Measurements from ENCODE around the gene F8A1. TPM values are rescaled to one million over a fixed set of nuclear protein-coding genes. Genes with fewer than 3 reads are reported as not detected.
"Not testable (repeated sequence)": the region's sequence is repeated elsewhere in the genome, so short reads cannot be mapped to it uniquely, and the experiment has no call there.

F8A1 gene
- total RNA-seq, 1 donor from 2014 or later: 18.3 TPM

DNA sequence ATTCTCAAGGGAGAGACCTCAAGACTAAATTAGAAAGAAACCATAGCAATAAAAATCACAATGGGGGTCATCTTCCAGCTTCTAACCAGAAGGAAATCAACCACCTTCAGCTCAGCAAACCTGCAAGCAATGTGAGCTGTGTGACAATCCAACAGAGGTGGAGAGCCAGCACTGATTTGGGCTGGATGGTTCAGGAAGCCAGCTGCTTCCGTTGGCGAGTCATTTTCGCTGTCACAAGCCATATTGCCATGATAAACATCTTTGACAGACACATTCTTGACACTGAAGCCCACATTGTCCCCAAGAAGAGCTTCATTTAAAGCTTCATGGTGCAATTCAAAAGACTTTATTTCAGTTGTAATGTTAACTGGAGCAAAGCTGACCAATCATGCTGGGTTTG is 22.7 kb downstream of the F8A1 start:
- Mint-ChIP-seq H3K4me3 (ENCODE audit: unreplicated experiment) (no peak overlapping the region), H3K9me3 (ENCODE audit: unreplicated experiment) (peaks cover 3% of the 10 kb centered on the region)

DNA sequence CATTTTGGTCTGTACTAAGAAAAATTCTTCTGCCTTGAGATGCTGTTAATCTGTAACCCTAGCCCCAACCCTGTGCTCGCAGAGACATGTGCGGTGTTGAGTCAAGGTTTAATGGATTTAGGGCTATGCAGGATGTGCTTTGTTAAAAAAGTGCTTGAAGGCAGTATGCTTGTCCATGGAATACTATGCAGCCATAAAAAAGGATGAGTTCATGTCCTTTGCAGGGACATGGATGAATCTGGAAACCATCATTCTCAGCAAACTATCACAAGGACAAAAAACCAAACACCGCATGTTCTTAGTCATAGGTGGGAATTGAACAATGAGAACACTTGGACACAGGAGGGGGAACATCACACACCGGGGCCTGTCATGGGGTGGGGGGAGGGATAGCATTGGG is 23.9 kb downstream of the F8A1 start:
- H3K4me1 Mint-ChIP-seq (ENCODE audit: low read depth, unreplicated experiment); H3K36me3 Mint-ChIP-seq (ENCODE audit: unreplicated experiment); H3K4me3 Mint-ChIP-seq (ENCODE audit: unreplicated experiment); H3K27ac Mint-ChIP-seq (ENCODE audit: unreplicated experiment); DNase-seq; H3K9me3 Mint-ChIP-seq (ENCODE audit: unreplicated experiment); H3K27me3 Mint-ChIP-seq (ENCODE audit: unreplicated experiment): not testable (repeated sequence)

More for the DNA sequence above, 22.7 kb downstream of the F8A1 start:
- H3K27me3 Mint-ChIP-seq (ENCODE audit: unreplicated experiment): peaks cover 1% of the 10 kb centered on the region
- H3K36me3 Mint-ChIP-seq (ENCODE audit: unreplicated experiment): no peaks in the 10 kb centered on the region
- no peak overlapping the region for H3K27ac Mint-ChIP-seq (ENCODE audit: unreplicated experiment)
- TF ChIP-seq, protein P1, sequence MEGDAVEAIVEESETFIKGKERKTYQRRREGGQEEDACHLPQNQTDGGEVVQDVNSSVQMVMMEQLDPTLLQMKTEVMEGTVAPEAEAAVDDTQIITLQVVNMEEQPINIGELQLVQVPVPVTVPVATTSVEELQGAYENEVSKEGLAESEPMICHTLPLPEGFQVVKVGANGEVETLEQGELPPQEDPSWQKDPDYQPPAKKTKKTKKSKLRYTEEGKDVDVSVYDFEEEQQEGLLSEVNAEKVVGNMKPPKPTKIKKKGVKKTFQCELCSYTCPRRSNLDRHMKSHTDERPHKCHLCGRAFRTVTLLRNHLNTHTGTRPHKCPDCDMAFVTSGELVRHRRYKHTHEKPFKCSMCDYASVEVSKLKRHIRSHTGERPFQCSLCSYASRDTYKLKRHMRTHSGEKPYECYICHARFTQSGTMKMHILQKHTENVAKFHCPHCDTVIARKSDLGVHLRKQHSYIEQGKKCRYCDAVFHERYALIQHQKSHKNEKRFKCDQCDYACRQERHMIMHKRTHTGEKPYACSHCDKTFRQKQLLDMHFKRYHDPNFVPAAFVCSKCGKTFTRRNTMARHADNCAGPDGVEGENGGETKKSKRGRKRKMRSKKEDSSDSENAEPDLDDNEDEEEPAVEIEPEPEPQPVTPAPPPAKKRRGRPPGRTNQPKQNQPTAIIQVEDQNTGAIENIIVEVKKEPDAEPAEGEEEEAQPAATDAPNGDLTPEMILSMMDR (IDR thresholded peaks at IDR 0.05; ENCODE audit: partially characterized antibody, unreplicated experiment): no peak
- no peak for DNase-seq
- H3K4me1 Mint-ChIP-seq (ENCODE audit: low read depth, unreplicated experiment): no peaks in the 10 kb centered on the region

DNA sequence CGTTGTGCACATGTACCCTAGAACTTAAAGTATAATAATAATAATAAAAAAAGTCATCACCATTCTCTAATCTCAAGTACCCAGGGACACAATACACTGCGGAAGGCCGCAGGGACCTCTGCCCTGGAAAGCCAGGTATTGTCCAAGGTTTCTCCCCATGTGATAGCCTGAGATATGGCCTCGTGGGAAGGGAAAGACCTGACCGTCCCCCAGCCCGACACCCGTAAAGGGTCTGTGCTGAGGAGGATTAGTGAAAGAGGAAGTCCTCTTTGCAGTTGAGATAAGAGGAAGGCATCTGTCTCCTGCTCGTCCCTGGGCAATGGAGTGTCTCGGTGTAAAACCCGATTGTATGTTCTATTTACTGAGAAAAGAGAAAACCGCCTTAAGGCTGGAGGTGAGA is 24.4 kb downstream of the F8A1 start:
- not testable (repeated sequence) for DNase-seq; H3K4me3 Mint-ChIP-seq (ENCODE audit: unreplicated experiment); H3K27ac Mint-ChIP-seq (ENCODE audit: unreplicated experiment); H3K9me3 Mint-ChIP-seq (ENCODE audit: unreplicated experiment); H3K4me1 Mint-ChIP-seq (ENCODE audit: low read depth, unreplicated experiment); H3K36me3 Mint-ChIP-seq (ENCODE audit: unreplicated experiment); H3K27me3 Mint-ChIP-seq (ENCODE audit: unreplicated experiment)

DNA sequence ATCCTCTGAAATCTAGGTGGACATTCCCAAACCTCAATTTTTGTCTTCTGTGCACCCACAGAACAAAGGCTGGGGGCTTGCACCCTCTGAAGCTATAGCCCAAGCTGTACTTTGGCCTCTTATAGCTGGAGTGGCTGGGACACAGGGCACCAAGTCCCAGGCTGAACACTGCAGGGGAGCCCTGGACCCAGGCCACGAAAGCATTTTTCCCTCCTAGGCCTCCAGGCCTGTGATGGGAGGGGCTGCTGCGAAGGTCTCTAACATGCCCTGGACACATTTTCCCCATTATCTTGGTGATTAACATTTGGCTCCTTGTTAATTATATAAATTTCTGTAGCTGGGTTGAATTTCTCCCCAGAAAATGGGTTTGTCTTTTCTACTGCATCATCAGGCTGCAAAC is 27.9 kb downstream of the F8A1 start:
- Mint-ChIP-seq H3K9me3 (ENCODE audit: unreplicated experiment) (peaks cover 8% of the 10 kb centered on the region), H3K36me3 (ENCODE audit: unreplicated experiment) (no peaks in the 10 kb centered on the region), H3K4me3 (ENCODE audit: unreplicated experiment) (no peak overlapping the region), H3K27me3 (ENCODE audit: unreplicated experiment) (peaks cover 4% of the 10 kb centered on the region), H3K4me1 (ENCODE audit: low read depth, unreplicated experiment) (peaks cover 3% of the 10 kb centered on the region), H3K27ac (ENCODE audit: unreplicated experiment) (no peak overlapping the region)
- no peak for DNase-seq
- TF ChIP-seq, protein P1 (IDR thresholded peaks at IDR 0.05; ENCODE audit: partially characterized antibody, unreplicated experiment): no peak

DNA sequence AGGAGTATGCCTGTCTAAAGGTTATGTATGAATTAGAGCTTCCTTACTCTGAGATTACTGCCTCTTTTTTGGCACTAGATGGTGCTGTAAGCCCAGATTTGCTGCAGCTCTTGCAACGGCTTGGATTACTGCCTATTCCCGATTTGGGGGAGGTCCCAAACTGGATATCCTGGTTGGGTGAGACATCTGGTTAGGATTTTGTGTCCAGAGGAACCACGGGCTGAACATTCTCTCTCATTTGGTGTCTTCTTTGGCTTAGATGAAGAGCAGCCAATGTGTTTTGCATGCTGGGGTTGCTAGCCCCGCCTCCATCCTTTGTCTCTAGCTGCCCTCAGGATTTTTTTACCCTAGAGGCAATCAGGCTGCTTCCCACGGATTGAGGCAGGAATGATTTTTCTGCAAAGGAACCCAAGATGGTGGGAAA is 31.9 kb downstream of the F8A1 start:
- peak; percentile 19 for DNase-seq
- Mint-ChIP-seq H3K4me1 (ENCODE audit: low read depth, unreplicated experiment) (peaks cover 3% of the 10 kb centered on the region), H3K4me3 (ENCODE audit: unreplicated experiment) (peak overlapping the region; percentile 56), H3K27me3 (ENCODE audit: unreplicated experiment) (peaks cover 7% of the 10 kb centered on the region), H3K9me3 (ENCODE audit: unreplicated experiment) (peaks cover 4% of the 10 kb centered on the region), H3K27ac (ENCODE audit: unreplicated experiment) (peak overlapping the region; percentile 92), H3K36me3 (ENCODE audit: unreplicated experiment) (no peaks in the 10 kb centered on the region)
- TF ChIP-seq, protein P1 (IDR thresholded peaks at IDR 0.05; ENCODE audit: partially characterized antibody, unreplicated experiment): no peak

DNA sequence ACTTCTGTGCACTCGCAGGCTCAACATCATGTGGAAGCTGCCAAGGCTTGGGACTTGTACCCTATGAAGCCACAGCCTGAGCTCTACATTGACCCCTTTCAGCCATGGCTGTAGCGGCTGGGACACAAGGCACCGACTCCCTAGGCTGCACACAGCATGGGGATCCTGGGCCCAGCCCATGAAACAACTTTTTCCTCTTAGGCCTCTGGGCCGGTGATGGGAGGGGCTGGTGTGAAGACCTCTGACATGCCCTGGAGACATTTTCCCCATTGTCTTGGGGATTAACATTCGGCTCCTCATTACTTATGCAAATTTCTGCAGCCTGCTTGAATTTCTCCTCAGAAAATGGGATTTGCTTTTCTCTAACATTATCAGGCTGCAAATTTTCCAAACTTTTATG is 38.6 kb downstream of the F8A1 start:
- H3K27ac Mint-ChIP-seq (ENCODE audit: unreplicated experiment); DNase-seq; H3K9me3 Mint-ChIP-seq (ENCODE audit: unreplicated experiment); H3K27me3 Mint-ChIP-seq (ENCODE audit: unreplicated experiment); H3K4me1 Mint-ChIP-seq (ENCODE audit: low read depth, unreplicated experiment); H3K4me3 Mint-ChIP-seq (ENCODE audit: unreplicated experiment); H3K36me3 Mint-ChIP-seq (ENCODE audit: unreplicated experiment): not testable (repeated sequence)

Small RNAs within 50 kb of the gene (microRNA-seq; reads per million reads assigned to microRNA genes)
- not detected for gene MIR1184-1 (ENCODE audit: unreplicated experiment)

Other genes starting within 250 kb of the F8A1 start
- not detected for gene CTAG2, start 232.8 kb upstream of the F8A1 start, total RNA-seq (ENCODE audit: unreplicated experiment)
- 9.6 TPM for gene GAB3, start 135.3 kb upstream of the F8A1 start, total RNA-seq (ENCODE audit: unreplicated experiment)
- 46.8 TPM for gene DKC1, start 123.5 kb upstream of the F8A1 start, total RNA-seq (ENCODE audit: unreplicated experiment)
- gene MPP1, start 80.9 kb upstream of the F8A1 start, total RNA-seq (ENCODE audit: unreplicated experiment): 12.7 TPM
- not detected for gene SMIM9, start 51.7 kb upstream of the F8A1 start, total RNA-seq (ENCODE audit: unreplicated experiment)
- 1.8 TPM for gene F8, start 136.4 kb downstream of the F8A1 start, total RNA-seq (ENCODE audit: unreplicated experiment)
- 83.9 TPM for gene FUNDC2, start 140.5 kb downstream of the F8A1 start, total RNA-seq (ENCODE audit: unreplicated experiment)
- gene CMC4, start 184.8 kb downstream of the F8A1 start, total RNA-seq (ENCODE audit: unreplicated experiment): 1.8 TPM
- gene MTCP1, start 184.8 kb downstream of the F8A1 start, total RNA-seq (ENCODE audit: unreplicated experiment): 9.5 TPM
- 21.9 TPM for gene BRCC3, start 185.2 kb downstream of the F8A1 start, total RNA-seq (ENCODE audit: unreplicated experiment)

Data from glutamatergic neuron (in vitro differentiated cells).